Trophoblast cell (in vitro differentiated cells and primary cell): ENCODE measurements around the gene CUBN.

ENCODE experiments used
- DNase-seq, 2 donors: peaks; one replicate each; pipeline ENCODE4 v3.0.0-alpha.2; 2016
- H2AFZ ChIP-seq: 2 replicates; pipeline ENCODE4 v1.6.1; 2013; ENCODE audit warnings: low read length, moderate library complexity, mild to moderate bottlenecking; ENCODE audit not compliant: insufficient read depth, poor library complexity
- H2AK5ac ChIP-seq: 2 replicates; pipeline ENCODE4 v1.6.1; 2013; ENCODE audit warnings: mild to moderate bottlenecking, low read length
- H2BK120ac ChIP-seq: 2 replicates; pipeline ENCODE4 v1.6.1; 2013; ENCODE audit warnings: low read length, mild to moderate bottlenecking, moderate library complexity; ENCODE audit not compliant: insufficient read depth, poor library complexity
- H2BK12ac ChIP-seq: 2 replicates; pipeline ENCODE4 v1.6.1; 2013; ENCODE audit warnings: mild to moderate bottlenecking, low read length, moderate library complexity
- H2BK5ac ChIP-seq: 2 replicates; pipeline ENCODE4 v1.6.1; 2013; ENCODE audit warnings: low read length, low read depth, moderate library complexity, mild to moderate bottlenecking; ENCODE audit not compliant: poor library complexity
- H3K14ac ChIP-seq: 2 replicates; pipeline ENCODE4 v1.6.1; 2013; ENCODE audit warnings: mild to moderate bottlenecking, low read length
- H3K18ac ChIP-seq: 2 replicates; pipeline ENCODE4 v1.6.1; 2013; ENCODE audit warnings: mild to moderate bottlenecking, low read length
- H3K23ac ChIP-seq: 2 replicates; pipeline ENCODE4 v1.6.1; 2013; ENCODE audit warnings: low read length
- H3K27ac ChIP-seq: 2 replicates; pipeline ENCODE4 v1.5.1; 2013; ENCODE audit warnings: low read depth, mild to moderate bottlenecking, inconsistent platforms, low read length, moderate library complexity
- H3K27me3 ChIP-seq: 2 replicates; pipeline ENCODE4 v1.6.1; 2013; ENCODE audit warnings: inconsistent platforms, mild to moderate bottlenecking, low read length, moderate library complexity; ENCODE audit not compliant: insufficient read depth
- H3K36me3 ChIP-seq, 2 experiments: 1 replicate in 1 of 2; 2 replicates in 1 of 2; pipeline ENCODE4 v1.6.1; 2013; ENCODE audit warnings: low read length in 2 of 2, mild to moderate bottlenecking in 2 of 2, moderate library complexity in 1 of 2; ENCODE audit not compliant: insufficient read depth in 2 of 2, control insufficient read depth in 1 of 2
- H3K4ac ChIP-seq: 2 replicates; pipeline ENCODE4 v1.6.1; 2013; ENCODE audit warnings: low read depth, mild to moderate bottlenecking, low read length, moderate library complexity
- H3K4me1 ChIP-seq, 2 experiments: 1 replicate in 1 of 2; 2 replicates in 1 of 2; pipeline ENCODE4 v1.6.1; 2013; ENCODE audit warnings: low read length in 2 of 2, mild to moderate bottlenecking in 2 of 2, moderate library complexity in 1 of 2; ENCODE audit not compliant: insufficient read depth in 2 of 2, control insufficient read depth in 1 of 2
- H3K4me2 ChIP-seq: 2 replicates; pipeline ENCODE4 v1.6.1; 2013; ENCODE audit warnings: inconsistent platforms, mild to moderate bottlenecking, low read length, moderate library complexity
- H3K4me3 ChIP-seq: 2 replicates; pipeline ENCODE4 v1.5.1; 2013; ENCODE audit warnings: mild to moderate bottlenecking, low read depth, low read length, inconsistent platforms
- H3K79me1 ChIP-seq: one replicate; pipeline ENCODE4 v1.6.1; 2013; ENCODE audit warnings: low read length
- H3K79me2 ChIP-seq: 2 replicates; pipeline ENCODE4 v1.6.1; 2013; ENCODE audit warnings: low read length, mild to moderate bottlenecking; ENCODE audit not compliant: control insufficient read depth, insufficient read depth, poor library complexity
- H3K9ac ChIP-seq: 2 replicates; pipeline ENCODE4 v1.6.1; 2013; ENCODE audit warnings: mild to moderate bottlenecking, low read length
- H3K9me3 ChIP-seq: 2 replicates; pipeline ENCODE4 v1.6.1; 2013; ENCODE audit warnings: low read depth, mild to moderate bottlenecking, control low read depth, inconsistent platforms, low read length; ENCODE audit not compliant: insufficient read depth
- H4K12ac ChIP-seq: 2 replicates; pipeline ENCODE4 v1.6.1; 2013; ENCODE audit warnings: low read depth, mild to moderate bottlenecking, low read length, moderate library complexity
- H4K8ac ChIP-seq: 2 replicates; pipeline ENCODE4 v1.6.1; 2013; ENCODE audit warnings: low read depth, mild to moderate bottlenecking, low read length, moderate library complexity
- H4K91ac ChIP-seq: one replicate; pipeline ENCODE4 v1.6.1; 2013; ENCODE audit warnings: low read depth, mild to moderate bottlenecking, low read length, moderate library complexity
- WGBS: extraction: QIAGEN DNeasy Blood & Tissue Kit; methylation state at CpG from one replicate; pipeline ENCODE4 v1.1.7; 2013; ENCODE audit warnings: missing lambda C conversion rate; ENCODE audit not compliant: insufficient read length, insufficient coverage; ENCODE audit errors: extremely low coverage; 5-methylcytosine and 5-hydroxymethylcytosine counted together

CUBN gene

GRCh38 chr10:17062955-17063484, 66.6 kb downstream of the CUBN start:
- Histone ChIP-seq H3K4me3 (no peak overlapping the region), H3K79me1 (peaks cover 12% of the 10 kb centered on the region), H3K9me3 (no peaks in the 10 kb centered on the region), H3K79me2 (peaks cover 2% of the 10 kb centered on the region), H2AFZ (no peak overlapping the region), H3K27me3 (no peaks in the 10 kb centered on the region), H2BK120ac (peak overlapping the region; percentile 69), H3K4me2 (peak overlapping the region; percentile 52), H2AK5ac (no peak overlapping the region), H2BK5ac (peak overlapping the region; percentile 52), H3K18ac (peak overlapping the region; percentile 18), H3K27ac (peak overlapping the region; percentile 94), H2BK12ac (peak overlapping the region; percentile 50), H3K23ac (no peak overlapping the region), H3K14ac (peak overlapping the region; percentile 1), H4K8ac (peak overlapping the region; percentile 11), H3K4ac (peak overlapping the region; percentile 5), H3K4me1 (peaks cover 8 to 13% of the 10 kb centered on the region in 2 experiments), H4K91ac (peak overlapping the region; percentile 64), H3K9ac (no peak overlapping the region), H4K12ac (no peak overlapping the region), H3K36me3 (no peaks in the 10 kb centered on the region)
- DNase-seq, result peak; percentile 67 to 69
- no CpG with 5 or more reads among the region's 6 CpGs for WGBS

GRCh38 chr10:17062493-17062892, 67.1 kb downstream of the CUBN start:
- WGBS, result no CpG with 5 or more reads among the region's 2 CpGs
- H2AK5ac ChIP-seq, result no peak overlapping the region
- no peak overlapping the region for H2AFZ ChIP-seq
- no peak overlapping the region for H3K18ac ChIP-seq
- H4K12ac ChIP-seq, result no peak overlapping the region
- no peak overlapping the region for H3K23ac ChIP-seq
- no peaks in the 10 kb centered on the region for H3K27me3 ChIP-seq
- H3K4me3 ChIP-seq, result no peak overlapping the region
- H3K4me2 ChIP-seq, result peak overlapping the region; percentile 52
- peaks cover 2% of the 10 kb centered on the region for H3K79me2 ChIP-seq
- H3K9ac ChIP-seq, result no peak overlapping the region
- H4K8ac ChIP-seq, result no peak overlapping the region
- H2BK12ac ChIP-seq, result no peak overlapping the region
- peak overlapping the region; percentile 69 for H2BK120ac ChIP-seq
- DNase-seq, result peak; percentile 27 to 75
- H3K9me3 ChIP-seq, result no peaks in the 10 kb centered on the region
- peak overlapping the region; percentile 94 for H3K27ac ChIP-seq
- peak overlapping the region; percentile 52 for H2BK5ac ChIP-seq
- H3K4ac ChIP-seq, result no peak overlapping the region
- H3K14ac ChIP-seq, result peak overlapping the region; percentile 1
- peaks cover 8 to 13% of the 10 kb centered on the region in 2 experiments for H3K4me1 ChIP-seq
- H3K36me3 ChIP-seq, result no peaks in the 10 kb centered on the region
- H3K79me1 ChIP-seq, result peaks cover 12% of the 10 kb centered on the region
- no peak overlapping the region for H4K91ac ChIP-seq

DNA sequence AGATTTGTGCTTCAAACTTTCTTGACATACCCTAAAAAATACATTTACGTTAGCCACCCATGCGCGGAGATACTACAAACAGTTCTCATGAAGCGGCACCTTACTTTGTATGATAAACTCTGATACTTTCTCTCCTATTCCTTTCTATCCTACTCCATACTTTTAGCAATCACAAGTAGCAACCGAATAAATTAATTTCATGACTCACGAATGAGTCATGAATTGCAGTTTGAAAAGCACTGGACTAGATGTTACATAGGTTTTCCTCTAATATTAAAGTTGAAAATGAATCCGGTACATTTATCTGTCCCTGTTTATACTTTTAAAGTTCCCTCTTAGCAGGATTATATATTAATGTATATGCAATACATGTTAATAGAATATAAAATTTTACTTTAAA, 67.6 kb downstream of the CUBN start:
- H2BK120ac ChIP-seq, result no peak overlapping the region
- no peak overlapping the region for H4K91ac ChIP-seq
- H3K9me3 ChIP-seq, result no peaks in the 10 kb centered on the region

DNA sequence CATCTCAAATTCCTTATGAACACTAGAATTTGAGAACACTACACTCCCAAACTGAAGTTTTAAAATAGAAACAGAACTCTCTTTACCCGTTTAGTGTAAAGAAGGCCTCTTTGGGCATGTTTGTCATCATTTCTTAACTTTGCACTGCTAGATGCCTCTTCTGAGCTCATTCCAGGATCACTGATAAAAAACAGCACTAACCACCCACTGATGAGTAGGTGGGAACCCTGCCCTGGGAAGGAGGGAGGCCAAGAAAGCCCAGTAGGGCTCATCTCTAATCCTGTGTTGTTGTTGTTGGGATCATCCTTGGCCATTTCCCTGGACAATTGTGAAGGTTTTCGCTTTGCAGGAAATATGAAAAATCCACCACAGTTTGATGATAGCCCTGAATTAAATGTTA, 68.2 kb downstream of the CUBN start:
- WGBS, result no CpG with 5 or more reads among the region's 2 CpGs
- no peak overlapping the region for H3K18ac ChIP-seq
- H2BK120ac ChIP-seq, result peak overlapping the region; percentile 88
- H3K4me3 ChIP-seq, result no peak overlapping the region
- peak overlapping the region; percentile 0 for H3K27ac ChIP-seq
- no peak overlapping the region for H3K4ac ChIP-seq
- H3K4me1 ChIP-seq, result peaks cover 8 to 13% of the 10 kb centered on the region in 2 experiments
- H3K9me3 ChIP-seq, result no peaks in the 10 kb centered on the region
- H3K27me3 ChIP-seq, result no peaks in the 10 kb centered on the region
- H2AK5ac ChIP-seq, result peak overlapping the region; percentile 86
- peaks cover 2% of the 10 kb centered on the region for H3K79me2 ChIP-seq
- no peak overlapping the region for H2AFZ ChIP-seq
- peak overlapping the region; percentile 83 for H4K91ac ChIP-seq
- H3K9ac ChIP-seq, result no peak overlapping the region
- peak overlapping the region; percentile 73 for H2BK5ac ChIP-seq
- DNase-seq, result no peak
- H3K79me1 ChIP-seq, result peaks cover 12% of the 10 kb centered on the region
- H4K12ac ChIP-seq, result peak overlapping the region; percentile 43
- no peak overlapping the region for H3K4me2 ChIP-seq
- no peaks in the 10 kb centered on the region for H3K36me3 ChIP-seq
- peak overlapping the region; percentile 54 for H4K8ac ChIP-seq
- H3K23ac ChIP-seq, result no peak overlapping the region
- H3K14ac ChIP-seq, result peak overlapping the region; percentile 77
- peak overlapping the region; percentile 98 for H2BK12ac ChIP-seq

More for the DNA sequence above, 67.6 kb downstream of the CUBN start:
- H2BK5ac ChIP-seq, result no peak overlapping the region
- H4K12ac ChIP-seq, result no peak overlapping the region
- H3K79me1 ChIP-seq, result peaks cover 12% of the 10 kb centered on the region
- H2BK12ac ChIP-seq, result no peak overlapping the region
- H3K79me2 ChIP-seq, result peaks cover 2% of the 10 kb centered on the region
- no peak overlapping the region for H2AFZ ChIP-seq
- no peak overlapping the region for H3K4me2 ChIP-seq
- H3K9ac ChIP-seq, result no peak overlapping the region
- no peak overlapping the region for H3K4ac ChIP-seq
- no peak overlapping the region for H3K14ac ChIP-seq
- no peaks in the 10 kb centered on the region for H3K27me3 ChIP-seq
- no peak overlapping the region for H3K23ac ChIP-seq
- H3K4me3 ChIP-seq, result no peak overlapping the region
- H3K18ac ChIP-seq, result no peak overlapping the region
- H3K36me3 ChIP-seq, result no peaks in the 10 kb centered on the region
- H3K4me1 ChIP-seq, result peaks cover 8 to 13% of the 10 kb centered on the region in 2 experiments
- no peak overlapping the region for H3K27ac ChIP-seq
- no peak overlapping the region for H2AK5ac ChIP-seq
- WGBS, result no CpG with 5 or more reads among the region's 7 CpGs
- DNase-seq, result peak in 1 of 2 donors; percentile 8
- no peak overlapping the region for H4K8ac ChIP-seq
